Fibroblast of the aortic adventitia (primary cell): ENCODE results near the gene SART3. TPM values are rescaled to one million over a fixed set of nuclear protein-coding genes. Genes with fewer than 3 reads are reported as not detected.
"Not testable (repeated sequence)": the region's sequence is repeated elsewhere in the genome, so short reads cannot be mapped to it uniquely, and the experiment has no call there.

ENCODE experiments used
- DNase-seq: peaks from one replicate; pipeline ENCODE4 v3.0.0-alpha.2; 2010; ENCODE audit warnings: low read depth
- H3K4me3 ChIP-seq: 2 replicates; pipeline ENCODE4 v1.5.1; 2011; ENCODE audit warnings: low read depth, mild to moderate bottlenecking, control low read depth, low read length, moderate library complexity
- CTCF ChIP-seq: IDR thresholded peaks from 2 replicates; pipeline ENCODE4 v1.5.1; 2011; ENCODE audit warnings: mild to moderate bottlenecking, low read length, control low read depth, inconsistent platforms; ENCODE audit not compliant: insufficient read depth
- total RNA-seq: library from RNA; depleted of rRNA; stranded (reverse); fragments of >200 nt; gene quantifications from 2 replicates; pipeline ENCODE4 v1.2.3, GENCODE V29; 2012; ENCODE audit warnings: low replicate concordance

SART3 gene
- total RNA-seq, 1 donor, result 46.6 TPM

- no peak for DNase-seq
- peak overlapping the region; percentile 93 for H3K4me3 ChIP-seq
- no peak for TF ChIP-seq CTCF
Measured at GRCh38 chr12:108595711-108596647, 35.0 kb upstream of the SART3 start.

GRCh38 chr12:108594960-108595710, 34.2 kb upstream of the SART3 start:
- no peak for TF ChIP-seq CTCF
- DNase-seq, result no peak
- peak overlapping the region; percentile 93 for H3K4me3 ChIP-seq

GRCh38 chr12:108594323-108594903, 33.4 kb upstream of the SART3 start:
- no peak overlapping the region for H3K4me3 ChIP-seq
- DNase-seq, result no peak
- no peak for TF ChIP-seq CTCF

GRCh38 chr12:108592033-108592909, 31.3 kb upstream of the SART3 start:
- TF ChIP-seq CTCF, result no peak
- no peak overlapping the region for H3K4me3 ChIP-seq
- no peak for DNase-seq

- H3K4me3 ChIP-seq, result no peak overlapping the region
- no peak for TF ChIP-seq CTCF
- DNase-seq, result no peak
Measured at GRCh38 chr12:108591267-108591980, 30.5 kb upstream of the SART3 start.

- H3K4me3 ChIP-seq, DNase-seq: not testable (repeated sequence)
Measured at GRCh38 chr12:108590463-108590862, 29.5 kb upstream of the SART3 start.
